H9 (cell line): ENCODE data around the gene HECA. TPM values are rescaled to one million over a fixed set of nuclear protein-coding genes. Genes with fewer than 3 reads are reported as not detected.

ENCODE experiments used
- DNase-seq: peaks from one replicate; pipeline ENCODE4 v3.0.0-alpha.2; 2017
- H2AFZ ChIP-seq: one replicate; pipeline ENCODE4 v1.6.1; 2013; ENCODE audit warnings: mild to moderate bottlenecking, low read length, control low read depth, moderate library complexity
- H2AK5ac ChIP-seq: 2 replicates; pipeline ENCODE4 v1.6.1; 2013; ENCODE audit warnings: low read length, control low read depth, mixed read lengths; ENCODE audit not compliant: insufficient read length
- H2BK120ac ChIP-seq: one replicate; pipeline ENCODE4 v1.6.1; 2013; ENCODE audit warnings: low read depth, mild to moderate bottlenecking, low read length, control low read depth, inconsistent platforms; ENCODE audit not compliant: poor library complexity, severe bottlenecking
- H2BK12ac ChIP-seq: 2 replicates; pipeline ENCODE4 v1.6.1; 2013; ENCODE audit warnings: low read length, control low read depth, mixed read lengths, low read depth; ENCODE audit not compliant: insufficient read length
- H2BK15ac ChIP-seq: 2 replicates; pipeline ENCODE4 v1.6.1; 2013; ENCODE audit warnings: low read depth, low read length, control low read depth
- H2BK20ac ChIP-seq: one replicate; pipeline ENCODE4 v1.6.1; 2013; ENCODE audit warnings: low read depth, mild to moderate bottlenecking, low read length, control low read depth, inconsistent platforms; ENCODE audit not compliant: poor library complexity, severe bottlenecking
- H2BK5ac ChIP-seq: 2 replicates; pipeline ENCODE4 v1.6.1; 2013; ENCODE audit warnings: low read length, control low read depth, mixed read lengths; ENCODE audit not compliant: insufficient read length
- H3K14ac ChIP-seq: 2 replicates; pipeline ENCODE4 v1.6.1; 2013; ENCODE audit warnings: low read length, control low read depth; ENCODE audit not compliant: insufficient read depth
- H3K18ac ChIP-seq: 2 replicates; pipeline ENCODE4 v1.6.1; 2013; ENCODE audit warnings: low read depth, mild to moderate bottlenecking, mixed read lengths, low read length, control low read depth; ENCODE audit not compliant: insufficient read length
- H3K23ac ChIP-seq: 2 replicates; pipeline ENCODE4 v1.6.1; 2013; ENCODE audit warnings: low read length, control low read depth, mixed read lengths, low read depth; ENCODE audit not compliant: insufficient read length
- H3K23me2 ChIP-seq: 2 replicates; pipeline ENCODE4 v1.6.1; 2013; ENCODE audit warnings: low read depth, mild to moderate bottlenecking, mixed read lengths, low read length, control low read depth; ENCODE audit not compliant: insufficient read length, poor library complexity, severe bottlenecking
- H3K27ac ChIP-seq: 2 replicates; pipeline ENCODE4 v1.5.1; 2013; ENCODE audit warnings: low read length, control low read depth, mixed read lengths, low read depth; ENCODE audit not compliant: insufficient read length
- H3K27me3 ChIP-seq: 2 replicates; pipeline ENCODE4 v1.6.1; 2013; ENCODE audit warnings: low read length, control low read depth, inconsistent platforms; ENCODE audit not compliant: insufficient read depth
- H3K4ac ChIP-seq: 2 replicates; pipeline ENCODE4 v1.6.1; 2013; ENCODE audit warnings: low read depth, mild to moderate bottlenecking, control low read depth, inconsistent platforms, low read length, moderate library complexity
- H3K4me1 ChIP-seq: 2 replicates; pipeline ENCODE4 v1.6.1; 2013; ENCODE audit warnings: low read length, control low read depth, inconsistent platforms; ENCODE audit not compliant: insufficient read depth
- H3K4me2 ChIP-seq: 2 replicates; pipeline ENCODE4 v1.6.1; 2013; ENCODE audit warnings: low read length, control low read depth, mixed read lengths; ENCODE audit not compliant: insufficient read length, insufficient read depth
- H3K56ac ChIP-seq: 2 replicates; pipeline ENCODE4 v1.6.1; 2013; ENCODE audit warnings: low read depth, mild to moderate bottlenecking, mixed read lengths, low read length, control low read depth; ENCODE audit not compliant: insufficient read length
- H3K79me1 ChIP-seq: 2 replicates; pipeline ENCODE4 v1.6.1; 2013; ENCODE audit warnings: low read depth, mild to moderate bottlenecking, moderate library complexity, low read length, control low read depth, inconsistent platforms; ENCODE audit not compliant: insufficient read depth, poor library complexity, severe bottlenecking
- H3K79me2 ChIP-seq: 2 replicates; pipeline ENCODE4 v1.6.1; 2013; ENCODE audit warnings: low read length, control low read depth, inconsistent platforms; ENCODE audit not compliant: insufficient read depth
- H3K9ac ChIP-seq: 2 replicates; pipeline ENCODE4 v1.6.1; 2013; ENCODE audit warnings: low read length, control low read depth, mixed read lengths; ENCODE audit not compliant: insufficient read length; ENCODE audit errors: extremely low read depth
- H3K9me3 ChIP-seq: one replicate; pipeline ENCODE4 v1.6.1; 2013; ENCODE audit warnings: low read depth, low read length, inconsistent platforms; ENCODE audit not compliant: control insufficient read depth
- H3T11ph ChIP-seq: one replicate; pipeline ENCODE4 v1.6.1; 2013; ENCODE audit warnings: mild to moderate bottlenecking, low read length, control low read depth, inconsistent platforms
- H4K20me1 ChIP-seq: one replicate; pipeline ENCODE4 v1.6.1; 2013; ENCODE audit not compliant: control insufficient read depth, insufficient read length, insufficient read depth
- H4K5ac ChIP-seq: 2 replicates; pipeline ENCODE4 v1.6.1; 2013; ENCODE audit warnings: low read depth, mild to moderate bottlenecking, mixed read lengths, low read length, control low read depth; ENCODE audit not compliant: insufficient read length
- H4K8ac ChIP-seq: replicated peaks from 2 replicates; pipeline ENCODE4 v1.6.1; 2013; ENCODE audit warnings: low read length, control low read depth, mixed read lengths, low read depth; ENCODE audit not compliant: insufficient read length
- H4K91ac ChIP-seq: 2 replicates; pipeline ENCODE4 v1.6.1; 2013; ENCODE audit warnings: low read depth, mild to moderate bottlenecking, moderate library complexity, mixed read lengths, low read length, control low read depth; ENCODE audit not compliant: insufficient read length
- H3K27ac Mint-ChIP-seq, 3 experiments: 2 replicates in 2 of 3; 3 replicates in 1 of 3; pipeline ENCODE4 v1.8.0; 2020 to 2021; ENCODE audit warnings: mixed read lengths in 3 of 3, mild to moderate bottlenecking in 1 of 3, moderate library complexity in 1 of 3
- H3K27me3 Mint-ChIP-seq: 2 replicates; pipeline ENCODE4 v1.8.0; 2021; ENCODE audit warnings: low read depth, mild to moderate bottlenecking, moderate library complexity, mixed read lengths
- H3K36me3 Mint-ChIP-seq, 3 experiments: 2 replicates in 2 of 3; 3 replicates in 1 of 3; pipeline ENCODE4 v1.8.0; 2020 to 2021; ENCODE audit warnings: low read depth in 3 of 3, mixed read lengths in 3 of 3; ENCODE audit not compliant: insufficient read depth in 1 of 3
- H3K4me1 Mint-ChIP-seq, 2 experiments: 2 replicates each; pipeline ENCODE4 v1.8.0; 2020; ENCODE audit warnings: mixed read lengths in 2 of 2
- H3K4me3 Mint-ChIP-seq, 2 experiments: 2 replicates in 1 of 2; 3 replicates in 1 of 2; pipeline ENCODE4 v1.8.0; 2020 to 2021; ENCODE audit warnings: mild to moderate bottlenecking in 2 of 2, mixed read lengths in 2 of 2, moderate library complexity in 1 of 2
- H3K9me3 Mint-ChIP-seq, 2 experiments: 2 replicates in 1 of 2; 3 replicates in 1 of 2; pipeline ENCODE4 v1.8.0; 2020; ENCODE audit warnings: mild to moderate bottlenecking in 2 of 2, mixed read lengths in 2 of 2, moderate library complexity in 1 of 2
- WGBS: extraction: QIAGEN DNeasy Blood & Tissue Kit; methylation state at CpG from one replicate; pipeline ENCODE4 v1.1.7; 2013; ENCODE audit warnings: missing lambda C conversion rate, low lambda C conversion rate, mixed read lengths; ENCODE audit not compliant: insufficient read length; ENCODE audit errors: extremely low coverage; 5-methylcytosine and 5-hydroxymethylcytosine counted together
- total RNA-seq: library from RNA; stranded (reverse); gene quantifications from 2 replicates; pipeline ENCODE4 v1.2.1, GENCODE V29; 2021
- TF ChIP-seq, protein P1 (sequence below): fragments of 200-600 bp; sonication (generic); conservative IDR thresholded peaks from 3 replicates; pipeline ENCODE4 v1.8.0; 2021; ENCODE audit warnings: antibody characterized with exemption, mild to moderate bottlenecking

The HECA gene
- total RNA-seq, 1 experiment from 2014 or later = 4.8 TPM

DNA sequence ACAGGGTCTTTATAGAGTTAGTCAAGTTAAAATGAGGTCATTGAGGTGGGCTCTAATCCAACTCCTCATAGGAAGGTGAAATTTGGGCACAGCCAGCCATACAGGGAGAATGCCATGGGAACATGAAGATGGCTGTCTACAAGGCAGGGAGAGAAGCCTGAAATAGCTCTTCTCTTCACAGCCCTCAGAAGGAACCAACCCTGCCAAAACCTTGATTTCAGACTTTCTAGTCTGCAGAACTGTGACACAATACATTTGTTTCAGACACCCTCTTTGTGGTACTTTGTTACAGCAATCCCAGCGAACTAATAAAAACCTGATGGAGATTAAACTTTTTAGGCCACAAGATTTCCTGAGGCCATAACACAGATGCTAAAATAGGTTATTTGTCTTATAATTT, 43.1 kb upstream of the HECA start:
- no peaks in the 10 kb centered on the region for H3K27me3 ChIP-seq
- no peaks in the 10 kb centered on the region for H3K23me2 ChIP-seq
- H3T11ph ChIP-seq = no peak overlapping the region
- H3K4me1 ChIP-seq = no peaks in the 10 kb centered on the region
- Mint-ChIP-seq H3K9me3 (peaks cover 8 to 14% of the 10 kb centered on the region in 2 experiments; a peak in 4 of 5 replicates), H3K4me3 (no peak overlapping the region), H3K4me1 (no peaks in the 10 kb centered on the region), H3K36me3 (peaks cover 0 to 15% (median 5%) of the 10 kb centered on the region in 3 experiments; a peak in 5 of 7 replicates), H3K27me3 (peaks cover 2% of the 10 kb centered on the region; the same call in 1 of the 2 replicates), H3K27ac (no peak overlapping the region)
- H2BK5ac ChIP-seq = no peak overlapping the region
- H3K23ac ChIP-seq = no peak overlapping the region
- no peaks in the 10 kb centered on the region for H4K20me1 ChIP-seq
- no peak overlapping the region for H4K8ac ChIP-seq
- H4K91ac ChIP-seq = no peak overlapping the region
- H3K56ac ChIP-seq = no peak overlapping the region
- H4K5ac ChIP-seq = no peak overlapping the region
- no peaks in the 10 kb centered on the region for H3K79me1 ChIP-seq
- H3K79me2 ChIP-seq = no peaks in the 10 kb centered on the region
- no peak for DNase-seq
- H2AK5ac ChIP-seq = no peak overlapping the region
- no peak overlapping the region for H2AFZ ChIP-seq
- no peak overlapping the region for H2BK15ac ChIP-seq
- no peak overlapping the region for H3K18ac ChIP-seq
- H2BK20ac ChIP-seq = no peak overlapping the region
- H3K9me3 ChIP-seq = no peaks in the 10 kb centered on the region
- TF ChIP-seq, protein P1, sequence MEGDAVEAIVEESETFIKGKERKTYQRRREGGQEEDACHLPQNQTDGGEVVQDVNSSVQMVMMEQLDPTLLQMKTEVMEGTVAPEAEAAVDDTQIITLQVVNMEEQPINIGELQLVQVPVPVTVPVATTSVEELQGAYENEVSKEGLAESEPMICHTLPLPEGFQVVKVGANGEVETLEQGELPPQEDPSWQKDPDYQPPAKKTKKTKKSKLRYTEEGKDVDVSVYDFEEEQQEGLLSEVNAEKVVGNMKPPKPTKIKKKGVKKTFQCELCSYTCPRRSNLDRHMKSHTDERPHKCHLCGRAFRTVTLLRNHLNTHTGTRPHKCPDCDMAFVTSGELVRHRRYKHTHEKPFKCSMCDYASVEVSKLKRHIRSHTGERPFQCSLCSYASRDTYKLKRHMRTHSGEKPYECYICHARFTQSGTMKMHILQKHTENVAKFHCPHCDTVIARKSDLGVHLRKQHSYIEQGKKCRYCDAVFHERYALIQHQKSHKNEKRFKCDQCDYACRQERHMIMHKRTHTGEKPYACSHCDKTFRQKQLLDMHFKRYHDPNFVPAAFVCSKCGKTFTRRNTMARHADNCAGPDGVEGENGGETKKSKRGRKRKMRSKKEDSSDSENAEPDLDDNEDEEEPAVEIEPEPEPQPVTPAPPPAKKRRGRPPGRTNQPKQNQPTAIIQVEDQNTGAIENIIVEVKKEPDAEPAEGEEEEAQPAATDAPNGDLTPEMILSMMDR = no peak
- H3K14ac ChIP-seq = no peak overlapping the region
- no peak overlapping the region for H3K4ac ChIP-seq
- no peak overlapping the region for H2BK12ac ChIP-seq
- H3K4me2 ChIP-seq = no peak overlapping the region
- no peak overlapping the region for H3K9ac ChIP-seq
- H2BK120ac ChIP-seq = no peak overlapping the region
- H3K27ac ChIP-seq = no peak overlapping the region
- no CpG with 5 or more reads among the region's 1 CpG for WGBS
